ENCODE data around the gene ASPHD1. TPM values are rescaled to one million over a fixed set of nuclear protein-coding genes. Genes with fewer than 3 reads are reported as not detected.

Gene ASPHD1
- total and polyA plus RNA-seq, 5 donors from 2014 or later: not detected

DNA sequence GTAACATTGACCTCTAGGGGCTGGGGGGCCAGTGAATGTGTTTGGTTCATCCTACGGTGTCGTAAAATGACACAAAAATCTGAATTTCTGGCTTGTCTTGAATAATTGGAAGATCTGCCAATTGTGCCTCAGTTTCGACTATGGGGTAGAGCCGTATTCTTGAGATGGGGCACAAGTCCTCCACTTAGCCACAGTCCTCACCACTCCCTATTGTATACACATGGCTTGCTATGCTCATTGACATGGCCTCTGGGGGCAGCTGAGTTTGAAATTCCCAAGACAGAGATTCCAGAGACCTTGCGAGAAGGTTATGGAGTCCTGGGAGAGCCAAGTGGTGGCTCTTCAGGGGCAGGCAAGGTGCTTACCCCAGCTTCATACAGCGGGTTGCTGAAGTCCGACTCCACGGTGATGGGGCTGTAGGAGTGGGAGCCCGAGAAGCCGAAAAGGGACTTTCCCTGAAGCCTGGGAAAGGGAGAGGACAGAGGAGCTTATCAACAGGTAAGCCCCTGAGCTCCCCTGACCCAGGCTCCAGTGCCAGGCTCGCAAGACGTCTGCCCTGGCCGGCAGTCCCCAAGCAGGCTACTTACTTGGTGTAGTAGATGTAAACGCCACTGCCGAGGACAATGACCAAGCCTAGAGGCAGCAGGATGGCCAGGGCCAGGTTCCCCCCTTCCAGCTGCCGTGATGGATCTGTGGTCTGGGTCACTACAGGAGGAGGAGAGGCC lies 28.3 kb upstream of the ASPHD1 start:
- Mint-ChIP-seq H3K27me3 (peaks cover 25% of the 10 kb centered on the region), H3K27ac (no peak overlapping the region), H3K4me3 (peak overlapping the region in 1 of 4 donors; percentile 80), H3K36me3 (no peaks in the 10 kb centered on the region), H3K9me3 (peaks cover 0 to 2% (median 0%) of the 10 kb centered on the region in 7 donors), H3K4me1 (peaks cover 0 to 10% (median under 1%) of the 10 kb centered on the region in 4 donors)
- ATAC-seq (ENCODE audit: low read depth in 2 of 2) (no peak), DNase-seq (no peak)
- Histone ChIP-seq H3K4me1 (ENCODE audit: control insufficient read depth, insufficient read depth, low read length, poor library complexity, severe bottlenecking) (peaks cover 10% of the 10 kb centered on the region), H3K9me3 (ENCODE audit: control insufficient read depth in 2 of 2, low read length in 2 of 2) (no peaks in the 10 kb centered on the region), H3K27ac (ENCODE audit: insufficient read depth, low read length, poor library complexity, severe bottlenecking) (no peak overlapping the region), H3K36me3 (ENCODE audit: control insufficient read depth, insufficient read depth, low read length) (no peaks in the 10 kb centered on the region), H3K4me3 (ENCODE audit: low read depth, low read length) (no peak overlapping the region), H3K27me3 (ENCODE audit: control insufficient read depth, insufficient read depth, low read length) (no peaks in the 10 kb centered on the region)

- no peak for ATAC-seq (ENCODE audit: low read depth in 2 of 2)
- Histone ChIP-seq H3K9me3 (ENCODE audit: control insufficient read depth in 2 of 2, low read length in 2 of 2) (no peaks in the 10 kb centered on the region), H3K36me3 (ENCODE audit: control insufficient read depth, insufficient read depth, low read length) (no peaks in the 10 kb centered on the region), H3K4me1 (ENCODE audit: control insufficient read depth, insufficient read depth, low read length, poor library complexity, severe bottlenecking) (peaks cover 16% of the 10 kb centered on the region), H3K27me3 (ENCODE audit: control insufficient read depth, insufficient read depth, low read length) (peaks cover 6% of the 10 kb centered on the region), H3K27ac (ENCODE audit: insufficient read depth, low read length, poor library complexity, severe bottlenecking) (no peak overlapping the region), H3K4me3 (ENCODE audit: low read depth, low read length) (no peak overlapping the region)
- no peak for DNase-seq
- H3K27ac Mint-ChIP-seq: peak overlapping the region in 1 of 3 donors; percentile 26
- H3K36me3 Mint-ChIP-seq: no peaks in the 10 kb centered on the region
- no peak overlapping the region for H3K4me3 Mint-ChIP-seq
- peaks cover 0 to 2% (median 0%) of the 10 kb centered on the region in 7 donors for H3K9me3 Mint-ChIP-seq
- peaks cover 36% of the 10 kb centered on the region for H3K27me3 Mint-ChIP-seq
- peaks cover 0 to 19% (median 7%) of the 10 kb centered on the region in 4 donors for H3K4me1 Mint-ChIP-seq
Measured at GRCh38 chr16:29873319-29873718, 27.0 kb upstream of the ASPHD1 start.

GRCh38 chr16:29875206-29875605 lies 25.1 kb upstream of the ASPHD1 start:
- no peak overlapping the region for H3K27ac ChIP-seq (ENCODE audit: insufficient read depth, low read length, poor library complexity, severe bottlenecking)
- no peaks in the 10 kb centered on the region for H3K9me3 ChIP-seq (ENCODE audit: control insufficient read depth in 2 of 2, low read length in 2 of 2)
- peaks cover 47% of the 10 kb centered on the region for H3K27me3 Mint-ChIP-seq
- DNase-seq (no peak), ATAC-seq (ENCODE audit: low read depth in 2 of 2) (no peak)
- H3K4me1 ChIP-seq (ENCODE audit: control insufficient read depth, insufficient read depth, low read length, poor library complexity, severe bottlenecking): peaks cover 16% of the 10 kb centered on the region
- H3K4me3 ChIP-seq (ENCODE audit: low read depth, low read length): no peak overlapping the region
- H3K36me3 ChIP-seq (ENCODE audit: control insufficient read depth, insufficient read depth, low read length): no peaks in the 10 kb centered on the region
- peaks cover 6% of the 10 kb centered on the region for H3K27me3 ChIP-seq (ENCODE audit: control insufficient read depth, insufficient read depth, low read length)
- no peaks in the 10 kb centered on the region for H3K36me3 Mint-ChIP-seq
- H3K4me3 Mint-ChIP-seq: no peak overlapping the region
- H3K27ac Mint-ChIP-seq: no peak overlapping the region
- H3K9me3 Mint-ChIP-seq: peaks cover 0 to 2% (median 0%) of the 10 kb centered on the region in 7 donors
- peaks cover 0 to 19% (median 7%) of the 10 kb centered on the region in 4 donors for H3K4me1 Mint-ChIP-seq

DNA sequence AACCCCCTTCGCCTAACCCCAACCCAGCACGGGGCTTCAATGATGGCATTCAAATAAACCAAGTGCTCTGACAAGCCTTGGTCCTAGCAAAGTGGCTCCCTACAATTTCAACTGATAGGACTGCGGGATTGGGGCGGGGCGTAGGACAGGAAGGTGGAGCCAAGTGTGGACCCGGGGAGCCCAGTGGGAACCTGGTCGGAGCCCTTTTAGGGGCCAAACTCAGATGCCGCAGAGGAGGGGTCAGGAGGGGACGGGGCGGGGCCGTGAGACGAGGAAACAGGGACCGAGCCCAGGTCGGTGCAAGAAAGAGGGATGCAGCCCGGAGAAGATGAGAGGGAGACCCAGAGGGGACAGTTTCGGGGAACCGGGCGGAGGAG lies 24.1 kb upstream of the ASPHD1 start:
- H3K27ac ChIP-seq (ENCODE audit: insufficient read depth, low read length, poor library complexity, severe bottlenecking): no peak overlapping the region
- Mint-ChIP-seq H3K27ac (peak overlapping the region in 1 of 3 donors; percentile 27), H3K27me3 (peaks cover 52% of the 10 kb centered on the region), H3K4me3 (peak overlapping the region in 3 of 4 donors; percentile 69 to 83 (median 77)), H3K4me1 (peaks cover 0 to 19% (median 7%) of the 10 kb centered on the region in 4 donors), H3K36me3 (no peaks in the 10 kb centered on the region), H3K9me3 (peaks cover 0 to 2% (median 0%) of the 10 kb centered on the region in 7 donors)
- peaks cover 16% of the 10 kb centered on the region for H3K4me1 ChIP-seq (ENCODE audit: control insufficient read depth, insufficient read depth, low read length, poor library complexity, severe bottlenecking)
- DNase-seq: no peak
- ATAC-seq (ENCODE audit: low read depth in 2 of 2): peak in 1 of 2 donors; percentile 6
- H3K9me3 ChIP-seq (ENCODE audit: control insufficient read depth in 2 of 2, low read length in 2 of 2): no peaks in the 10 kb centered on the region
- H3K27me3 ChIP-seq (ENCODE audit: control insufficient read depth, insufficient read depth, low read length): peaks cover 6% of the 10 kb centered on the region
- H3K4me3 ChIP-seq (ENCODE audit: low read depth, low read length): no peak overlapping the region
- H3K36me3 ChIP-seq (ENCODE audit: control insufficient read depth, insufficient read depth, low read length): no peaks in the 10 kb centered on the region

DNA sequence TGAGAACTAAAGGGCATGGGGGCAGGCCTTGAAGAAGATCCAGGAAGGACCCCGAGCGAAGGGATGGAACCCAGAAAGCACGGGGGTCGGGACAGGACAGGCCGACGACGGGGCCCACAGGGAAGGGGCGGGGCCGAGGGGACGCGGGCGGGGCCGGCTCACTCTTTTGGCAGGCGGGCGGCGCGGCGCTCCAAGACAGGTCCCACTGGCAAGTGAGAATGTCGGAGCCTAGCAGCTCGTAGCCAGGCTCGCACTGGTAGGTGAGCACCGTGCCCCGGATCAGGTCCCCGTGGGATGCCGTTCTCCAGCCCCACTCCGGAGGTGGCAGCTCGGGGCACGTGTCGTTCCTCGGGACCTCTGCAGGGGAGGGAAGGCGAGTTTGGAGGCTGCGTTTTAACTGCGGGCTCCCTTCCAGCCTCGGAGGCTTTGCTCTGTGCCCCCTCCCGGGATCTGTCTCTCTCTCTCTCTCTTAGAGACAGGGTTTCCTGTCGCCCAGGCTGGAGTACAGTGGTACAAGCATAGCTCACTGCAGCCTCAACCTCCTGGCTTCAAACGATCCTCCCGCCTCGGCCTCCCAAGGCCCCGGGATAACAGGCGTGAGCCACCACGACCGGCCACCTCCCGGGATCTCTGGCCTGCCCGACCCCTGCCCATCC lies 23.6 kb upstream of the ASPHD1 start:
- Histone ChIP-seq H3K27me3 (ENCODE audit: control insufficient read depth, insufficient read depth, low read length) (peaks cover 6% of the 10 kb centered on the region), H3K9me3 (ENCODE audit: control insufficient read depth in 2 of 2, low read length in 2 of 2) (no peaks in the 10 kb centered on the region), H3K4me3 (ENCODE audit: low read depth, low read length) (no peak overlapping the region), H3K36me3 (ENCODE audit: control insufficient read depth, insufficient read depth, low read length) (no peaks in the 10 kb centered on the region), H3K4me1 (ENCODE audit: control insufficient read depth, insufficient read depth, low read length, poor library complexity, severe bottlenecking) (peaks cover 16% of the 10 kb centered on the region), H3K27ac (ENCODE audit: insufficient read depth, low read length, poor library complexity, severe bottlenecking) (no peak overlapping the region)
- no peak overlapping the region for H3K27ac Mint-ChIP-seq
- DNase-seq: peak in 1 of 3 donors; percentile 27
- no peaks in the 10 kb centered on the region for H3K36me3 Mint-ChIP-seq
- peaks cover 0 to 2% (median 0%) of the 10 kb centered on the region in 7 donors for H3K9me3 Mint-ChIP-seq
- ATAC-seq (ENCODE audit: low read depth in 2 of 2): peak; percentile 14 to 22
- H3K27me3 Mint-ChIP-seq: peaks cover 53% of the 10 kb centered on the region
- H3K4me1 Mint-ChIP-seq: peaks cover 0 to 19% (median 7%) of the 10 kb centered on the region in 4 donors
- peak overlapping the region in 3 of 4 donors; percentile 69 to 83 (median 77) for H3K4me3 Mint-ChIP-seq

DNA sequence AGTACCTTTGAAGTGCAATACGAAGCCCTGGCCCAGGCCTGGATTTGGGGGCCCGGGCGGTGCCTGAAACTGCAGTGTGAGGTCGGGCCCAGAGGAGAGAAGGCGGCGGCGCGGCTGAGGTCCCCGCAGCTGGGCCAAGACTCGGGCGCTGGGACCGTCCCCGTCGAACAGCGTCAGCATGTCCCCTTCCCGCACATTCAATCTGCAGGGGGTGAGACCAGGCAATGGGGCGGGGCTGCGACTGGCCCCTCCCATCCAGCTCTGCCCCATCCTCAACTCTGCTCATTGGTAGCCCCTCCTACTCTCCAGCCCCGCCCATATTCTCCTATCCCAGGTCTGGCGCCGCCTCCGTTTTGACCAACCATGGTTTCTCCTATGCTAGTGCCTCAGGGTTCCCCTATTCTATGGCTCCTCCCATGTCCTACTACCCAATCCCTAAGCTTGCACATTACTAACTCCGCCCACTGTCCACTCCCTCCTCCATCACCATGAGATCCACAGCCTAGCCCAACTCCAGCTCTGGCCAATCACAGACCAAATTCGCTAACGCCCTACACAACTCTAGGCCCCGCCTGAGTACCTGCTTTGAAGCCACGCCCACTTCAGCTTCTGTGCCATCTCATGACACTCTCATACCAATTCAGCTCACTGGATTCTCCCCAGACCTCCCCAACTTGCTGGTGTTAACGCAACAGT lies 22.9 kb upstream of the ASPHD1 start:
- peak; percentile 25 to 71 (median 44) for DNase-seq
- H3K4me3 ChIP-seq (ENCODE audit: low read depth, low read length): peak overlapping the region; percentile 31
- H3K27ac ChIP-seq (ENCODE audit: insufficient read depth, low read length, poor library complexity, severe bottlenecking): no peak overlapping the region
- peak; percentile 43 to 44 for ATAC-seq (ENCODE audit: low read depth in 2 of 2)
- no peaks in the 10 kb centered on the region for H3K9me3 ChIP-seq (ENCODE audit: control insufficient read depth in 2 of 2, low read length in 2 of 2)
- peak overlapping the region in 2 of 3 donors; percentile 31 to 39 for H3K27ac Mint-ChIP-seq
- H3K27me3 ChIP-seq (ENCODE audit: control insufficient read depth, insufficient read depth, low read length): peaks cover 6% of the 10 kb centered on the region
- peaks cover 16% of the 10 kb centered on the region for H3K4me1 ChIP-seq (ENCODE audit: control insufficient read depth, insufficient read depth, low read length, poor library complexity, severe bottlenecking)
- peaks cover 53% of the 10 kb centered on the region for H3K27me3 Mint-ChIP-seq
- peaks cover 0 to 2% (median 0%) of the 10 kb centered on the region in 7 donors for H3K9me3 Mint-ChIP-seq
- H3K4me3 Mint-ChIP-seq: peak overlapping the region in 3 of 4 donors; percentile 21 to 77 (median 69)
- H3K36me3 ChIP-seq (ENCODE audit: control insufficient read depth, insufficient read depth, low read length): no peaks in the 10 kb centered on the region
- H3K4me1 Mint-ChIP-seq: peaks cover 0 to 19% (median 7%) of the 10 kb centered on the region in 4 donors
- no peaks in the 10 kb centered on the region for H3K36me3 Mint-ChIP-seq

GRCh38 chr16:29878172-29878571 lies 22.1 kb upstream of the ASPHD1 start:
- H3K27ac Mint-ChIP-seq: no peak overlapping the region
- Histone ChIP-seq H3K36me3 (ENCODE audit: control insufficient read depth, insufficient read depth, low read length) (no peaks in the 10 kb centered on the region), H3K4me3 (ENCODE audit: low read depth, low read length) (no peak overlapping the region), H3K27ac (ENCODE audit: insufficient read depth, low read length, poor library complexity, severe bottlenecking) (no peak overlapping the region), H3K4me1 (ENCODE audit: control insufficient read depth, insufficient read depth, low read length, poor library complexity, severe bottlenecking) (peaks cover 16% of the 10 kb centered on the region), H3K9me3 (ENCODE audit: control insufficient read depth in 2 of 2, low read length in 2 of 2) (no peaks in the 10 kb centered on the region), H3K27me3 (ENCODE audit: control insufficient read depth, insufficient read depth, low read length) (peaks cover 6% of the 10 kb centered on the region)
- H3K4me1 Mint-ChIP-seq: peaks cover 0 to 19% (median 7%) of the 10 kb centered on the region in 4 donors
- H3K27me3 Mint-ChIP-seq: peaks cover 53% of the 10 kb centered on the region
- DNase-seq (no peak), ATAC-seq (ENCODE audit: low read depth in 2 of 2) (no peak)
- H3K9me3 Mint-ChIP-seq: peaks cover 0 to 3% (median 0%) of the 10 kb centered on the region in 7 donors
- no peaks in the 10 kb centered on the region for H3K36me3 Mint-ChIP-seq
- peak overlapping the region in 2 of 4 donors; percentile 21 to 50 for H3K4me3 Mint-ChIP-seq
